ENCODE measurements around the gene FLVCR2. TPM values are rescaled to one million over a fixed set of nuclear protein-coding genes. Genes with fewer than 3 reads are reported as not detected.

FLVCR2 gene
- total RNA-seq, 2 donors from 2014 or later = 6.2 to 8.3 TPM

- no peaks in the 10 kb centered on the region for H3K27me3 ChIP-seq (replicated peaks; ENCODE audit: insufficient read depth)
- H3K4me1 ChIP-seq (ENCODE audit: control insufficient read depth in 1 of 2, low read depth in 2 of 2) = peaks cover 4 to 25% of the 10 kb centered on the region in 2 donors
- no peaks in the 10 kb centered on the region for H3K9me3 ChIP-seq
- H3K36me3 ChIP-seq = no peaks in the 10 kb centered on the region
- H3K4me3 ChIP-seq = no peak overlapping the region
- DNase-seq (ENCODE audit: low spot score) (no peak), ATAC-seq (ENCODE audit: insufficient number of reproducible peaks, low FRiP score, low read depth) (no peak)
- TF ChIP-seq, protein P1, sequence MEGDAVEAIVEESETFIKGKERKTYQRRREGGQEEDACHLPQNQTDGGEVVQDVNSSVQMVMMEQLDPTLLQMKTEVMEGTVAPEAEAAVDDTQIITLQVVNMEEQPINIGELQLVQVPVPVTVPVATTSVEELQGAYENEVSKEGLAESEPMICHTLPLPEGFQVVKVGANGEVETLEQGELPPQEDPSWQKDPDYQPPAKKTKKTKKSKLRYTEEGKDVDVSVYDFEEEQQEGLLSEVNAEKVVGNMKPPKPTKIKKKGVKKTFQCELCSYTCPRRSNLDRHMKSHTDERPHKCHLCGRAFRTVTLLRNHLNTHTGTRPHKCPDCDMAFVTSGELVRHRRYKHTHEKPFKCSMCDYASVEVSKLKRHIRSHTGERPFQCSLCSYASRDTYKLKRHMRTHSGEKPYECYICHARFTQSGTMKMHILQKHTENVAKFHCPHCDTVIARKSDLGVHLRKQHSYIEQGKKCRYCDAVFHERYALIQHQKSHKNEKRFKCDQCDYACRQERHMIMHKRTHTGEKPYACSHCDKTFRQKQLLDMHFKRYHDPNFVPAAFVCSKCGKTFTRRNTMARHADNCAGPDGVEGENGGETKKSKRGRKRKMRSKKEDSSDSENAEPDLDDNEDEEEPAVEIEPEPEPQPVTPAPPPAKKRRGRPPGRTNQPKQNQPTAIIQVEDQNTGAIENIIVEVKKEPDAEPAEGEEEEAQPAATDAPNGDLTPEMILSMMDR (IDR thresholded peaks at IDR 0.05) = no peak
- no peak overlapping the region for H3K27ac ChIP-seq
These were observed 84.5 kb downstream of the FLVCR2 start for GRCh38 chr14:75662966-75663365.

DNA sequence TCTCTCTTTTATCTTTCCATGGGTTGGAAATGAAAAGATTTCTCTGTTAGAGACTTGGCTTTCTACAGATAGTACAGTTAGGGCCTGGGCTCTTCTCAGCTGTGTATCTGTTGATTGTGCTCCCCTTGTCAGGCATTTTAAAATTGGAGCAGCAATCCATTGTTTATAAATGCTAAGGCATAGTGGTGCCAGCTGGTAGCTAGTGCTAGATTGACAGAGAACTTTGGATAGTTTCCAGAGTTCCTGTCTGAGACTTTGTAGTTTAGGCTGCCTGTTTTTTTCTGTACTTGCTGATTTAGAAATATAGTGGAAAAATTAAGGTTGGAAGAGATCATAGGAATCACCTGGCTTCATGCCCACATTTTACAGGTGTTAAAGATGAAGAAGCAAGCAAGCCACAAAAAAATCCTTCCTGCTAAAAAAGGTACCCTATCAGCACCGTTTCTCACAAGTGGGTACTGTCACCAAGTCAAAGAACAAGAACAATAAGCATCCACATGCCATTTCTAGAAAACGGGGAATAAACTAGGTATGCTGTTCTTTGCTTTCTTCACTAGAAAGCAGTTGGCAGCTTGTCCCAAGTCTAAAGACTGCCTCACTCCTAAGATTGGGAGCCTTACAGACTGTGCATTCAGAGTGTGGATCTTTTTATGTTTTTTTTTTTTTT, 88.8 kb downstream of the FLVCR2 start:
- Histone ChIP-seq H3K27ac (no peak overlapping the region), H3K4me1 (ENCODE audit: control insufficient read depth in 1 of 2, low read depth in 2 of 2) (peaks cover 0 to 7% of the 10 kb centered on the region in 2 donors), H3K36me3 (no peaks in the 10 kb centered on the region), H3K27me3 (replicated peaks; ENCODE audit: insufficient read depth) (no peaks in the 10 kb centered on the region), H3K4me3 (no peak overlapping the region), H3K9me3 (no peaks in the 10 kb centered on the region)
- ATAC-seq (ENCODE audit: insufficient number of reproducible peaks, low FRiP score, low read depth) (no peak), DNase-seq (ENCODE audit: low spot score) (no peak)
- TF ChIP-seq, protein P1 (IDR thresholded peaks at IDR 0.05) = no peak

DNA sequence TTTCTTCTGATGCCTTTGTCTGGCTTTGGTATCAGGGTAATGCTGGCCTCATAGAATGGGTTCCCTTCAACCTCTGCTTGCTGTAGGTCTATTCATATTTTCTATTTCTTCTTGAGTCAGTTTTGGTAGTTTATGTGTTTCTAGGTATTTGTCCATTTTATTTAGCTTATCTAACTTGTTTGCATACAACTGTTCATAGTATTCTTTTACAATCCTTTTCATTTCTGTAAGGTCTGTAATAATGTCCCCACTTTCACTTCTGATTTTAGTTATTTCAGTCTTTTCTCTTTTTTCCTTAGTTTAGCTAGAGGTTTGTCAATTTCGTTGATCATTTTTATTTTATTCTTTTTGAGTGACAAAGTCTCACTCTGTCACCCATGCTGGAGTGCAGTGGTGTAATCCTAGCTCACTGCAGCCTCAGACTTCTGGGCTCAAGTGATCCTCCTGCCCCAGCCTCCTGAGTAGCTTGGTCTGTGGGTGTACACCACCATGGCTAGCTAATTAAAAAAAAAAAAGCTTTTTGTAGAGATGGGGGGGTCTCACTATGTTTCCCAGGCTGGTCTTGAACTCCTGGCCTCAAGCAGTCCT, 94.3 kb downstream of the FLVCR2 start:
- no peak for ATAC-seq (ENCODE audit: insufficient number of reproducible peaks, low FRiP score, low read depth)
- no peaks in the 10 kb centered on the region for H3K4me1 ChIP-seq (ENCODE audit: control insufficient read depth in 1 of 2, low read depth in 2 of 2)
- H3K27me3 ChIP-seq (replicated peaks; ENCODE audit: insufficient read depth) = no peaks in the 10 kb centered on the region
- TF ChIP-seq, protein P1 (IDR thresholded peaks at IDR 0.05) = no peak
- H3K9me3 ChIP-seq = no peaks in the 10 kb centered on the region
- no peaks in the 10 kb centered on the region for H3K36me3 ChIP-seq
- H3K27ac ChIP-seq = no peak overlapping the region
- no peak overlapping the region for H3K4me3 ChIP-seq
- DNase-seq (ENCODE audit: low spot score) = no peak

GRCh38 chr14:75673345-75674035, 95.1 kb downstream of the FLVCR2 start:
- DNase-seq (ENCODE audit: low spot score) (no peak), ATAC-seq (ENCODE audit: insufficient number of reproducible peaks, low FRiP score, low read depth) (no peak)
- Histone ChIP-seq H3K27me3 (replicated peaks; ENCODE audit: insufficient read depth) (no peaks in the 10 kb centered on the region), H3K36me3 (no peaks in the 10 kb centered on the region), H3K4me3 (no peak overlapping the region), H3K27ac (no peak overlapping the region), H3K9me3 (no peaks in the 10 kb centered on the region), H3K4me1 (ENCODE audit: control insufficient read depth in 1 of 2, low read depth in 2 of 2) (no peaks in the 10 kb centered on the region)
- TF ChIP-seq, protein P1 (IDR thresholded peaks at IDR 0.05) = no peak

DNA sequence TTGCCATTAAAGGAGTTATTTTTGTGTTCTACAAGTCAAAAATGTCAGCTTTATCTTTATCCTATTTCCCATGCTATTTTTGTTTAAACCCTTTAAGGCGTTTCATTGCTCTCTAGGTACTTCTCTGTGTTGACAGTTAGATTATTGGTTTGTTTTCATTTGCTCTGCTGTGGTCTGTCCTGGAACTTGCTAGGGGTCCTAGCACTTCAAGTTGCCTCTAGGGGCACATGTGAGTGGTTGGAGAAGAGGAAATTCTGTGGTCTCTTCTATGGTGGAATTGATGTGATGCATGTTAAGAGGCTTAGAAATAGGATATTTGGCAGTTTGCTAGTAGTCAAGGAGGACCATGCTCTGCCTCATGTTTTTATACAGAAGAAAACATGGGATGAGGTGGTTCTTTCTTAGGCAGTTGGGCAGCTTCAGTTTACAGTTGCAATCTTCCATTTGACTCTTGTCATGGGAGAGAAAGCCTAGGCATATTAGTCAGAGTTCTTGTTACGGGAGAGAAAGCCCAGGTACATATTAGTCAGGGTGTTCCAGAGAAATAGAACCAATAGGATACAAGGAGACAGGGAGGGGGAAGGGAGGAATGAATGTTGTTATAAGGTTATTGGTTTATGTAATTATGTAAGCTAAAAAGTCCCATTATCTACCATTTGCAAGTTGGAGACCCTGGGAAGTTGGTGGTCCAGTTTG, 97.0 kb downstream of the FLVCR2 start:
- Histone ChIP-seq H3K27me3 (replicated peaks; ENCODE audit: insufficient read depth) (no peaks in the 10 kb centered on the region), H3K4me3 (no peak overlapping the region), H3K27ac (no peak overlapping the region), H3K9me3 (no peaks in the 10 kb centered on the region), H3K36me3 (no peaks in the 10 kb centered on the region), H3K4me1 (ENCODE audit: control insufficient read depth in 1 of 2, low read depth in 2 of 2) (no peaks in the 10 kb centered on the region)
- no peak for DNase-seq (ENCODE audit: low spot score)
- TF ChIP-seq, protein P1 (IDR thresholded peaks at IDR 0.05) = no peak
- no peak for ATAC-seq (ENCODE audit: insufficient number of reproducible peaks, low FRiP score, low read depth)
